ENCODE measurements around the gene GTF2E1. TPM values are rescaled to one million over a fixed set of nuclear protein-coding genes. Genes with fewer than 3 reads are reported as not detected.

GTF2E1 gene
- polyA plus RNA-seq, 1 experiment = 8.1 TPM

- Histone ChIP-seq H3K27me3 (ENCODE audit: control insufficient read depth, insufficient read depth, low read length) (no peaks in the 10 kb centered on the region), H3K4me3 (ENCODE audit: low read depth, low read length) (no peak overlapping the region), H3K36me3 (ENCODE audit: control insufficient read depth, insufficient read depth, low read length) (no peaks in the 10 kb centered on the region; the same call in 1 of the 2 replicates)
- DNase-seq (ENCODE audit: low read depth) = no peak
- ChIA-PET POLR2A (no interaction called here), CTCF (interaction anchor here (0.7 to 1.5 kb wide), 6 partner anchors 9 to 207 kb away, joined by 3 to 7 read pairs (median 3); no protein-coding TSS in a partner anchor)
- no peak for TF ChIP-seq CTCF (IDR thresholded peaks at IDR 0.05; ENCODE audit: insufficient read depth, low read depth, low read length)
These were observed 23.4 kb downstream of the GTF2E1 start for GRCh38 chr3:120765830-120766493.

- no peak for DNase-seq (ENCODE audit: low read depth)
- Histone ChIP-seq H3K4me3 (ENCODE audit: low read depth, low read length) (no peak overlapping the region), H3K36me3 (ENCODE audit: control insufficient read depth, insufficient read depth, low read length) (no peaks in the 10 kb centered on the region; the same call in 1 of the 2 replicates), H3K27me3 (ENCODE audit: control insufficient read depth, insufficient read depth, low read length) (no peaks in the 10 kb centered on the region)
- CTCF ChIA-PET = interaction anchor here (1.4 to 1.5 kb wide), 3 partner anchors 26 to 152 kb away, joined by 3 to 7 read pairs (median 3); no protein-coding TSS in a partner anchor
- POLR2A ChIA-PET = no interaction called here
- TF ChIP-seq CTCF (IDR thresholded peaks at IDR 0.05; ENCODE audit: insufficient read depth, low read depth, low read length) = no peak
These were observed 24.0 kb downstream of the GTF2E1 start for GRCh38 chr3:120766576-120766975.

GRCh38 chr3:120767106-120767505, 24.6 kb downstream of the GTF2E1 start:
- H3K36me3 ChIP-seq (ENCODE audit: control insufficient read depth, insufficient read depth, low read length) = no peaks in the 10 kb centered on the region; the same call in 1 of the 2 replicates
- no peak for TF ChIP-seq CTCF (IDR thresholded peaks at IDR 0.05; ENCODE audit: insufficient read depth, low read depth, low read length)
- no peak for DNase-seq (ENCODE audit: low read depth)
- H3K4me3 ChIP-seq (ENCODE audit: low read depth, low read length) = no peak overlapping the region
- H3K27me3 ChIP-seq (ENCODE audit: control insufficient read depth, insufficient read depth, low read length) = no peaks in the 10 kb centered on the region
- POLR2A ChIA-PET = no interaction called here
- CTCF ChIA-PET = interaction anchor here (0.8 to 1.4 kb wide), 3 partner anchors 28 to 200 kb away, joined by 3 to 5 read pairs (median 3); no protein-coding TSS in a partner anchor

- ChIA-PET POLR2A (interaction anchor here (0.5 kb wide), 1 partner anchor 173 kb away, joined by 4 read pairs; the partner anchor contains the start of gene NDUFB4), CTCF (no interaction called here)
- no peak for DNase-seq (ENCODE audit: low read depth)
- Histone ChIP-seq H3K27me3 (ENCODE audit: control insufficient read depth, insufficient read depth, low read length) (no peaks in the 10 kb centered on the region), H3K4me3 (ENCODE audit: low read depth, low read length) (no peak overlapping the region), H3K36me3 (ENCODE audit: control insufficient read depth, insufficient read depth, low read length) (no peaks in the 10 kb centered on the region; the same call in 1 of the 2 replicates)
- no peak for TF ChIP-seq CTCF (IDR thresholded peaks at IDR 0.05; ENCODE audit: insufficient read depth, low read depth, low read length)
These were observed 26.9 kb downstream of the GTF2E1 start for GRCh38 chr3:120769436-120769835.

GRCh38 chr3:120770891-120771290, 28.3 kb downstream of the GTF2E1 start:
- H3K4me3 ChIP-seq (ENCODE audit: low read depth, low read length) = no peak overlapping the region
- CTCF ChIA-PET = interaction anchor here (0.7 to 2.4 kb wide), 2 partner anchors 24 to 794 kb away, joined by 3 to 7 read pairs; no protein-coding TSS in a partner anchor
- POLR2A ChIA-PET = no interaction called here
- H3K36me3 ChIP-seq (ENCODE audit: control insufficient read depth, insufficient read depth, low read length) = no peaks in the 10 kb centered on the region; the same call in 1 of the 2 replicates
- no peak for DNase-seq (ENCODE audit: low read depth)
- H3K27me3 ChIP-seq (ENCODE audit: control insufficient read depth, insufficient read depth, low read length) = no peaks in the 10 kb centered on the region
- TF ChIP-seq CTCF (IDR thresholded peaks at IDR 0.05; ENCODE audit: insufficient read depth, low read depth, low read length) = no peak

Measured in BJ (cell line).